HEK293 (cell line): ENCODE measurements around the gene FSCN2.

Experiments used
- BCL6B ChIP-seq: fragments of 450-650 bp; formaldehyde crosslinking; IDR thresholded peaks from 2 replicates; pipeline ENCODE4 v1.5.1; 2017; ENCODE audit warnings: missing biosample characterization, missing genetic modification characterization
- KLF7 ChIP-seq: fragments of 450-650 bp; formaldehyde crosslinking; IDR thresholded peaks from 2 replicates; pipeline ENCODE4 v1.5.1; 2016; ENCODE audit warnings: missing biosample characterization, missing genetic modification characterization, borderline replicate concordance
- KLF8 ChIP-seq: fragments of 450-650 bp; formaldehyde crosslinking; IDR thresholded peaks from 2 replicates; pipeline ENCODE4 v1.5.1; 2016; ENCODE audit warnings: missing biosample characterization, missing genetic modification characterization
- MZF1 ChIP-seq: fragments of 450-650 bp; formaldehyde crosslinking; IDR thresholded peaks from 2 replicates; pipeline ENCODE4 v1.5.1; 2017; ENCODE audit warnings: missing biosample characterization, missing genetic modification characterization, borderline replicate concordance
- RBAK ChIP-seq: fragments of 450-650 bp; formaldehyde crosslinking; IDR thresholded peaks from 2 replicates; pipeline ENCODE4 v1.5.1; 2016; ENCODE audit warnings: missing biosample characterization, missing genetic modification characterization
- ZBTB21 ChIP-seq: fragments of 450-650 bp; formaldehyde crosslinking; IDR thresholded peaks from 2 replicates; pipeline ENCODE4 v1.5.1; 2017; ENCODE audit warnings: missing biosample characterization, missing genetic modification characterization
- ZNF157 ChIP-seq: fragments of 450-650 bp; formaldehyde crosslinking; IDR thresholded peaks from 2 replicates; pipeline ENCODE4 v1.5.1; 2016; ENCODE audit warnings: missing biosample characterization, missing genetic modification characterization
- ZNF16 ChIP-seq: fragments of 450-650 bp; formaldehyde crosslinking; IDR thresholded peaks from 2 replicates; pipeline ENCODE4 v1.5.1; 2016; ENCODE audit warnings: low read depth, missing biosample characterization, missing genetic modification characterization
- ZNF221 ChIP-seq: fragments of 450-650 bp; formaldehyde crosslinking; IDR thresholded peaks from 2 replicates; pipeline ENCODE4 v1.5.1; 2017; ENCODE audit warnings: missing biosample characterization, missing genetic modification characterization, borderline replicate concordance
- ZNF292 ChIP-seq: fragments of 450-650 bp; formaldehyde crosslinking; IDR thresholded peaks from 2 replicates; pipeline ENCODE4 v1.5.1; 2016; ENCODE audit warnings: low read depth, missing biosample characterization, missing genetic modification characterization, borderline replicate concordance
- ZNF362 ChIP-seq: fragments of 450-650 bp; formaldehyde crosslinking; IDR thresholded peaks from 2 replicates; pipeline ENCODE4 v1.5.1; 2016; ENCODE audit warnings: missing biosample characterization, missing genetic modification characterization
- ZNF366 ChIP-seq: fragments of 450-650 bp; formaldehyde crosslinking; conservative IDR thresholded peaks from 2 replicates; pipeline ENCODE4 v1.5.1; 2016; ENCODE audit warnings: missing biosample characterization, missing genetic modification characterization
- ZNF37A ChIP-seq: fragments of 450-650 bp; IDR thresholded peaks from 2 replicates; pipeline ENCODE4 v1.5.1; 2018; ENCODE audit warnings: missing biosample characterization, missing genetic modification characterization
- ZNF433 ChIP-seq: fragments of 450-650 bp; formaldehyde crosslinking; IDR thresholded peaks from 2 replicates; pipeline ENCODE4 v1.5.1; 2016; ENCODE audit warnings: missing biosample characterization, missing genetic modification characterization, low read depth
- ZNF514 ChIP-seq: fragments of 450-650 bp; formaldehyde crosslinking; IDR thresholded peaks from 2 replicates; pipeline ENCODE4 v1.5.1; 2016; ENCODE audit warnings: missing biosample characterization, missing genetic modification characterization
- ZNF518A ChIP-seq: fragments of 450-650 bp; formaldehyde crosslinking; conservative IDR thresholded peaks from 2 replicates; pipeline ENCODE4 v1.5.1; 2016; ENCODE audit warnings: low read depth, missing biosample characterization, missing genetic modification characterization
- ZNF521 ChIP-seq: fragments of 450-650 bp; formaldehyde crosslinking; IDR thresholded peaks from 2 replicates; pipeline ENCODE4 v1.5.1; 2017; ENCODE audit warnings: missing biosample characterization, mild to moderate bottlenecking, missing genetic modification characterization
- ZNF530 ChIP-seq: fragments of 450-650 bp; formaldehyde crosslinking; IDR thresholded peaks from 2 replicates; pipeline ENCODE4 v1.5.1; 2016; ENCODE audit warnings: low read depth, missing biosample characterization, missing genetic modification characterization
- ZNF600 ChIP-seq: fragments of 450-650 bp; formaldehyde crosslinking; IDR thresholded peaks from 2 replicates; pipeline ENCODE4 v1.5.1; 2016; ENCODE audit warnings: missing biosample characterization, missing genetic modification characterization
- ZNF624 ChIP-seq: fragments of 450-650 bp; formaldehyde crosslinking; IDR thresholded peaks from 2 replicates; pipeline ENCODE4 v1.5.1; 2017; ENCODE audit warnings: missing biosample characterization, missing genetic modification characterization
- ZNF639 ChIP-seq: fragments of 450-650 bp; formaldehyde crosslinking; IDR thresholded peaks from 2 replicates; pipeline ENCODE4 v1.5.1; 2016; ENCODE audit warnings: missing biosample characterization, missing genetic modification characterization
- ZNF677 ChIP-seq: fragments of 450-650 bp; IDR thresholded peaks from 2 replicates; pipeline ENCODE4 v1.5.0; 2018; ENCODE audit warnings: missing biosample characterization, mild to moderate bottlenecking, missing genetic modification characterization, moderate library complexity
- ZNF791 ChIP-seq: fragments of 450-650 bp; formaldehyde crosslinking; IDR thresholded peaks from 2 replicates; pipeline ENCODE4 v1.5.1; 2016; ENCODE audit warnings: missing biosample characterization, missing genetic modification characterization
- ZNF837 ChIP-seq: fragments of 450-650 bp; formaldehyde crosslinking; IDR thresholded peaks from 2 replicates; pipeline ENCODE4 v1.5.1; 2016; ENCODE audit warnings: missing biosample characterization, missing genetic modification characterization

Gene FSCN2

GRCh38 chr17:81552244-81553017 lies 24.3 kb downstream of the FSCN2 start, which contains the start of gene FAAP100 (continued):
- no peak for TF ChIP-seq ZNF530 (tag by site-specific recombination)
- TF ChIP-seq ZNF292 (tag by site-specific recombination), result no peak
- no peak; the same call in 1 of the 2 replicates for TF ChIP-seq ZBTB21 (tag by site-specific recombination)
- no peak for TF ChIP-seq ZNF37A (tag by site-specific recombination)
- no peak for TF ChIP-seq ZNF518A (tag by site-specific recombination)
- TF ChIP-seq ZNF521 (tag by site-specific recombination), result no peak
- TF ChIP-seq ZNF791 (tag by site-specific recombination), result no peak
- TF ChIP-seq ZNF837 (tag by site-specific recombination), result no peak
- TF ChIP-seq ZNF433, result no peak
- no peak for TF ChIP-seq ZNF639
- TF ChIP-seq ZNF362 (tag by site-specific recombination), result no peak
- TF ChIP-seq ZNF366 (tag by site-specific recombination), result 0 out of 2 replicates have a peak, but pooled peaks have one; percentile 30
- no peak for TF ChIP-seq ZNF677 (tag by site-specific recombination)
- TF ChIP-seq BCL6B (tag by site-specific recombination), result no peak
- TF ChIP-seq KLF7 (tag by site-specific recombination), result no peak; the same call in none of the 2 replicates
- no peak for TF ChIP-seq ZNF221
- TF ChIP-seq ZNF514 (tag by site-specific recombination), result no peak
- TF ChIP-seq ZNF157, result no peak
- no peak for TF ChIP-seq RBAK (tag by site-specific recombination)
- TF ChIP-seq MZF1, result no peak
- TF ChIP-seq ZNF600 (tag by site-specific recombination), result no peak; the same call in 1 of the 2 replicates
- peak; percentile 75 for TF ChIP-seq KLF8 (tag by site-specific recombination)
- no peak for TF ChIP-seq ZNF16 (tag by site-specific recombination)
- TF ChIP-seq ZNF624 (tag by site-specific recombination), result no peak
